Keratinocyte (primary cell): Measurements from ENCODE around the gene NDRG2. TPM values are rescaled to one million over a fixed set of nuclear protein-coding genes. Genes with fewer than 3 reads are reported as not detected.
"Not testable (repeated sequence)": the region's sequence is repeated elsewhere in the genome, so short reads cannot be mapped to it uniquely, and the experiment has no call there.

Experiments
- DNase-seq: peaks from one replicate; pipeline ENCODE4 v3.0.0-alpha.2; 2011; ENCODE audit warnings: low read depth, missing footprints, low spot score
- FAIRE-seq: peaks from 2 replicates; lab custom pipeline; 2011; peaks lifted over from hg19 to GRCh38; lab: Jason Lieb, UNC
- H2AFZ ChIP-seq: 2 replicates; pipeline ENCODE4 v1.6.0; 2012; ENCODE audit warnings: low read length, control low read depth, inconsistent platforms; ENCODE audit not compliant: control insufficient read depth
- H3K27ac ChIP-seq: 2 replicates; pipeline ENCODE4 v1.5.1; 2011; ENCODE audit warnings: low read length; ENCODE audit not compliant: control insufficient read depth, insufficient read depth
- H3K27me3 ChIP-seq: 3 replicates; pipeline ENCODE4 v1.6.0; 2011; ENCODE audit warnings: low read length; ENCODE audit not compliant: control insufficient read depth, insufficient read depth; ENCODE audit errors: extremely low read depth
- H3K36me3 ChIP-seq, 2 experiments: 2 replicates in 1 of 2; 3 replicates in 1 of 2; pipeline ENCODE4 v1.5.1; 2011; ENCODE audit warnings: low read length in 2 of 2, mild to moderate bottlenecking in 1 of 2; ENCODE audit not compliant: control insufficient read depth in 2 of 2, insufficient read depth in 2 of 2; ENCODE audit errors: extremely low read depth in 1 of 2
- H3K4me1 ChIP-seq: 3 replicates; pipeline ENCODE4 v1.5.1; 2011; ENCODE audit warnings: low read length; ENCODE audit not compliant: control insufficient read depth, insufficient read depth; ENCODE audit errors: extremely low read depth
- H3K4me2 ChIP-seq: 3 replicates; pipeline ENCODE4 v1.6.0; 2011; ENCODE audit warnings: low read depth, low read length; ENCODE audit not compliant: control insufficient read depth, insufficient read depth; ENCODE audit errors: extremely low read depth
- H3K4me3 ChIP-seq, 3 experiments: fragments of 200-600 bp in 1 of 3; sonication (generic) in 1 of 3; 2 replicates in 2 of 3; 3 replicates in 1 of 3; pipeline ENCODE4 v1.5.1; 2011 to 2016; ENCODE audit warnings: low read length in 3 of 3, mild to moderate bottlenecking in 3 of 3, control low read depth in 2 of 3, inconsistent platforms in 1 of 3, low read depth in 1 of 3, mixed read lengths in 1 of 3, mixed run types in 1 of 3, moderate library complexity in 1 of 3; ENCODE audit not compliant: control insufficient read depth in 2 of 3, insufficient read depth in 2 of 3; ENCODE audit errors: extremely low read depth in 1 of 3
- H3K79me2 ChIP-seq: 2 replicates; pipeline ENCODE4 v1.6.0; 2012; ENCODE audit warnings: low read length; ENCODE audit not compliant: control insufficient read depth, insufficient read depth
- H3K9ac ChIP-seq: 3 replicates; pipeline ENCODE4 v1.6.0; 2011; ENCODE audit warnings: low read length; ENCODE audit not compliant: control insufficient read depth, insufficient read depth; ENCODE audit errors: extremely low read depth
- H3K9me1 ChIP-seq: 3 replicates; pipeline ENCODE4 v1.6.0; 2011; ENCODE audit warnings: low read length; ENCODE audit not compliant: control insufficient read depth, insufficient read depth; ENCODE audit errors: extremely low read depth
- H3K9me3 ChIP-seq: 2 replicates; pipeline ENCODE4 v1.5.1; 2012; ENCODE audit warnings: low read depth, low read length; ENCODE audit not compliant: control insufficient read depth
- H4K20me1 ChIP-seq: 3 replicates; pipeline ENCODE4 v1.6.0; 2011; ENCODE audit warnings: low read length; ENCODE audit not compliant: control insufficient read depth, insufficient read depth; ENCODE audit errors: extremely low read depth
- EZH2 ChIP-seq: IDR thresholded peaks from one replicate; pipeline ENCODE4 v1.6.1; 2012; ENCODE audit warnings: inconsistent platforms, mild to moderate bottlenecking, low read length, moderate library complexity
- dilution Hi-C: fragments of 300-500 bp; cut with MboI; formaldehyde crosslinking; loops from one replicate; pipeline ENCODE4 v1.7.0; 2020; ENCODE audit warnings: low sequenced_read_pairs; ENCODE audit not compliant: extremely low pct_ligation_motif_present
- polyA plus RNA-seq, 5 experiments: library from polyadenylated mRNA; depleted of rRNA in 3 of 5; stranded (reverse) in 3 of 5; stranded (forward) in 1 of 5; unstranded in 1 of 5; fragments of >200 nt; gene quantifications; 1 replicate in 1 of 5; 2 replicates in 3 of 5; 3 replicates in 1 of 5; pipeline versions ENCODE4 v1.2.1 to v1.2.3, GENCODE V29; 2011 to 2012; ENCODE audit warnings: missing spikeins in 2 of 5, low read depth in 1 of 5, low replicate concordance in 1 of 5
- TF ChIP-seq, protein P1 (sequence below), 3 experiments: IDR thresholded peaks in 1 of 3; conservative IDR thresholded peaks in 1 of 3; optimal IDR thresholded peaks in 1 of 3; 2 replicates in 2 of 3; 3 replicates in 1 of 3; pipeline versions ENCODE3 to v1.5.1; 2011; ENCODE audit warnings: low read length in 3 of 3, mild to moderate bottlenecking in 3 of 3, moderate library complexity in 2 of 3, control low read depth in 1 of 3, inconsistent platforms in 1 of 3; ENCODE audit not compliant: insufficient read depth in 2 of 3; ENCODE audit errors: extremely low read depth in 1 of 3

The NDRG2 gene
- polyA plus RNA-seq, 1 donor (not counting 4 experiments of a cell fraction or from before 2014, with no cell fraction given) = 11.1 TPM

DNA sequence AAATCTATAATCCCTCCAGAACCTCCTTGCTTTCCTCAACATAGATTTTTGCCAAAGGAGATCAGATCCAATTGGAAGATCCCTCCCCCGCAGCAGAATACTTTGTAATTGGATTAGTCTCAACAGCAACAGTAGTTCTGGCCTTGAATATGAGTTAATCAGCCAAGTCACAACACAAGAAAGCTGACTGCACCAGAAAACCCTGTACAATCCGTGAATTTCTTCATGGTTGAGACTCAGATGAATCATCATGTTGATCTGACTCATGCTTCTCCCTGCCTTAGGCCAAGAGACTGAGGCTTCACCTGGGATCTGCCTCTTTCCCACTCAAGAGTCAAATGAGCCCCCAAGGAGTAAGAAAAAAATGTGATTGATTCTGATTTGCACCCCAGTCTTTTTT is 38.0 kb downstream of the NDRG2 start:
- dilution Hi-C loops = no loop called here
- H3K79me2 ChIP-seq = peaks cover 19% of the 10 kb centered on the region
- TF ChIP-seq, protein P1, sequence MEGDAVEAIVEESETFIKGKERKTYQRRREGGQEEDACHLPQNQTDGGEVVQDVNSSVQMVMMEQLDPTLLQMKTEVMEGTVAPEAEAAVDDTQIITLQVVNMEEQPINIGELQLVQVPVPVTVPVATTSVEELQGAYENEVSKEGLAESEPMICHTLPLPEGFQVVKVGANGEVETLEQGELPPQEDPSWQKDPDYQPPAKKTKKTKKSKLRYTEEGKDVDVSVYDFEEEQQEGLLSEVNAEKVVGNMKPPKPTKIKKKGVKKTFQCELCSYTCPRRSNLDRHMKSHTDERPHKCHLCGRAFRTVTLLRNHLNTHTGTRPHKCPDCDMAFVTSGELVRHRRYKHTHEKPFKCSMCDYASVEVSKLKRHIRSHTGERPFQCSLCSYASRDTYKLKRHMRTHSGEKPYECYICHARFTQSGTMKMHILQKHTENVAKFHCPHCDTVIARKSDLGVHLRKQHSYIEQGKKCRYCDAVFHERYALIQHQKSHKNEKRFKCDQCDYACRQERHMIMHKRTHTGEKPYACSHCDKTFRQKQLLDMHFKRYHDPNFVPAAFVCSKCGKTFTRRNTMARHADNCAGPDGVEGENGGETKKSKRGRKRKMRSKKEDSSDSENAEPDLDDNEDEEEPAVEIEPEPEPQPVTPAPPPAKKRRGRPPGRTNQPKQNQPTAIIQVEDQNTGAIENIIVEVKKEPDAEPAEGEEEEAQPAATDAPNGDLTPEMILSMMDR (optimal IDR thresholded peaks at IDR 0.05 in 1 of 3, IDR thresholded peaks at IDR 0.05 in 1 of 3, conservative IDR thresholded peaks at IDR 0.05 in 1 of 3; ENCODE audit: extremely low read depth in 1 of 3, insufficient read depth in 2 of 3, low read length in 3 of 3) = no peak
- no peak for TF ChIP-seq EZH2
- peak; percentile 91 for FAIRE-seq
- peak overlapping the region in 2 of 3 experiments; percentile 22 to 25 for H3K4me3 ChIP-seq
- H3K9ac ChIP-seq = peak overlapping the region; percentile 43
- peaks cover 0 to under 1% of the 10 kb centered on the region in 2 experiments for H3K36me3 ChIP-seq
- H3K9me1 ChIP-seq = no peaks in the 10 kb centered on the region
- H3K27me3 ChIP-seq = no peaks in the 10 kb centered on the region
- H3K4me1 ChIP-seq = peaks cover 33% of the 10 kb centered on the region
- H2AFZ ChIP-seq = peak overlapping the region; percentile 45
- H3K9me3 ChIP-seq = no peaks in the 10 kb centered on the region
- no peaks in the 10 kb centered on the region for H4K20me1 ChIP-seq
- peak; percentile 82 for DNase-seq
- peak overlapping the region; percentile 77 for H3K4me2 ChIP-seq
- peak overlapping the region; percentile 81 for H3K27ac ChIP-seq

DNA sequence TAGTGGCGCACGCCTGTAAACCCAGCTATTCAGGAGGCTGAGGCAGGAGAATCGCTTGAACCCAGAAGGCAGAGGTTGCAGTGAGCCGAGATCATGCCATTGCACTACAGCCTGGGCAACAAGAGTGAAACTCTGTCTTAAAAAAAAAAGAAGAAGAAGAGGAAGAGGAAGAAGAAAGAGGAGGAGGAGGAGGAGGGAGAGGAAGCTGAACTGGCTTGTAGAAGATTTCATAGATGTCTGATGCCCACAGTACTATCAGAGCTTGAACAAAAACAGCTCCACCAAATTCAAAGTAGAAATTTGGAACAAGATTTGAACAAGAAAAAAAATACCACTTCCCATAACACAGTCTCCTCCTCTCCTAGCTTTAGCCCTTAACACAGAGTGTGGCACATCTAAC is 39.2 kb downstream of the NDRG2 start:
- H3K79me2 ChIP-seq, dilution Hi-C loops, H4K20me1 ChIP-seq, DNase-seq, H3K9ac ChIP-seq, H2AFZ ChIP-seq, H3K9me3 ChIP-seq, H3K27me3 ChIP-seq, H3K27ac ChIP-seq, H3K4me2 ChIP-seq, H3K4me3 ChIP-seq, H3K9me1 ChIP-seq, H3K36me3 ChIP-seq, FAIRE-seq: not testable (repeated sequence)
- peaks cover 24% of the 10 kb centered on the region for H3K4me1 ChIP-seq
